Stimulated activated CD4-positive, alpha-beta T cell treated with anti-CD3 and anti-CD28 coated beads, Interleukin-2, amount 100 ng/mL, for 48 hours (primary cell): Measurements from ENCODE around the gene UTP11.
"Not testable (repeated sequence)": the region's sequence is repeated elsewhere in the genome, so short reads cannot be mapped to it uniquely, and the experiment has no call there.

Experiments
- DNase-seq, 2 donors: peaks; one replicate each; pipeline ENCODE4 v3.0.0-alpha.2; 2020

Gene UTP11, protein sequence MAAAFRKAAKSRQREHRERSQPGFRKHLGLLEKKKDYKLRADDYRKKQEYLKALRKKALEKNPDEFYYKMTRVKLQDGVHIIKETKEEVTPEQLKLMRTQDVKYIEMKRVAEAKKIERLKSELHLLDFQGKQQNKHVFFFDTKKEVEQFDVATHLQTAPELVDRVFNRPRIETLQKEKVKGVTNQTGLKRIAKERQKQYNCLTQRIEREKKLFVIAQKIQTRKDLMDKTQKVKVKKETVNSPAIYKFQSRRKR

DNA sequence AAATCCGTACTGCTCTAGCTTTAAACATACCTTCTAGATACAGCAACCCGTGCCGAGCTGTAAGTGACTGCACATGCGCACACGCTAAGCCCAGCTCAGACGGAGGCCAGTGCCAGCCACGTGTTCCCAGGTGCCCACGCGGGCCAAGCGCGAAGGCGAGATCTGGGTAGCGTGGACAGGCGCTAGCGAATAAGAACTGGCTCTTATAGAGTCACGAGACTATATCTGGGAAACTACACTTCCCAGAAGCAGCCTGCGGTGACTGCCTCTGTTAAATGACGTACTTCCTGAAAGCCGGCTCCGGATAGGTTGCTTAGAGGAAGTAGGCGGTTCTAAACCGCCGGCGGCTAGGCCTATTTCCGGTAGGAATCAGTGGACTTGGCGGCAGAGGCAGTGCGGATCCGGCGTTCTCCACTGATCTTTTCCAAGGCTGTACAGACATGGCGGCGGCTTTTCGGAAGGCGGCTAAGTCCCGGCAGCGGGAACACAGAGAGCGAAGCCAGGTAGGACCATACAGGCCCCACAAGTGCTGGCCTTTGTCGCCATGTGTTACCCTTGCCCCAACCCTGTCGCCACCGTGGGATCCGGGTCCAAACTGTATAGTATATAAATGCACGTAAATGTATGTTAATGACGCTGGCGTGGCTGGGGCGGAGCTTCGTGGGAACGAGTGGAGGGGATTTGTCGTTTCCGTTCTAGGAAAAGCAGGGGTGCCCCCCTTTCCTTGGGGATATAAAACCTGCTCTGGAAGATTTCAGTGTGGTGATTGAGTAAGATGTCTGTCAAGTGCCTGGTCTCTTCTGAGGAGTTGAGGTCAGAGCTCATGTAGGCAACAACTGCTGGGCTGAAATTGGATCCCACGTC is at the start of gene UTP11:
Gene UTP11 (plus strand): TSS at position 372 of the 864 bp plus-strand sequence. CDS start 69 bp downstream, at position 441.
- DNase-seq, result peak; percentile 80

DNA sequence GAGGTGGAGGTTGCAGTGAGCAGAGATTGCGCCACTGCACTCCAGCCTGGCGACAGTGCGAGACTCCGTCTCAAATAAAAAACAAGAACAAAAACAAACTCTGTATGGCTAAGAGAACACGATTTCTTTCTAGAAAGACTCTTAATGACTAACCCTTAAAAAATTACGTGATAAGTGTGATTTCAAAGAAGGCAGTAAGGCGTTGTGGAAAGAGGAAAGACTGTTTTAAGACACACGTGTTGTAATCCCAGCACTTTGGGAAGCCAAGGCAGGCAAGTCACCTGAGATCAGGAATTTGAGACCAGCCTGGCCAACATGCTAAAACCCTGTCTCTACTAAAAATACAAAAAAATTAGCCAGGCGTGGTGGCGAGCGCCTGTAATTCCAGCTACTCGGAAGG is 48.4 kb upstream of the UTP11 start:
- DNase-seq, result not testable (repeated sequence)

DNA sequence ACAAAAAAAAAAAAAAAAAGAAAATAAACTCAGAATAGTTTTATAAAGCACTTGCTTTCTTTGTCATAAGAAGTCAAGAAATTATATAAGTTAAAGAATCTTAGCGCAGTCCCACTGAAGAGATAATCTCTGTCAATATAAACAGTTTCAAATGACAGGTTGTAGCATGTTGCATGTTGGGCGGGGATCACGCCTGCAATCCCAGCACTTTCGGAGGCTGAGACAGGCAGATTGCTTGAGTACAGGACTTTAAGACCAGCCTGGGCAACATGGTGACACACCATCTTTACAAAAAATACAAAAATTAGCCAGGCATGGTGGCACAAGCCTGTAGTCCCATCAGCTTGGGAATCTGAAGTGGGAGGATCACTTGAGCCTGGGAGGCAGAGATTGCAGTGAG is 47.2 kb upstream of the UTP11 start:
- DNase-seq, result no peak

GRCh38 chr1:37973684-37974083 is 38.9 kb upstream of the UTP11 start:
- not testable (repeated sequence) for DNase-seq

- no peak for DNase-seq
Observed at GRCh38 chr1:37974567-37974966, 38.0 kb upstream of the UTP11 start.

DNA sequence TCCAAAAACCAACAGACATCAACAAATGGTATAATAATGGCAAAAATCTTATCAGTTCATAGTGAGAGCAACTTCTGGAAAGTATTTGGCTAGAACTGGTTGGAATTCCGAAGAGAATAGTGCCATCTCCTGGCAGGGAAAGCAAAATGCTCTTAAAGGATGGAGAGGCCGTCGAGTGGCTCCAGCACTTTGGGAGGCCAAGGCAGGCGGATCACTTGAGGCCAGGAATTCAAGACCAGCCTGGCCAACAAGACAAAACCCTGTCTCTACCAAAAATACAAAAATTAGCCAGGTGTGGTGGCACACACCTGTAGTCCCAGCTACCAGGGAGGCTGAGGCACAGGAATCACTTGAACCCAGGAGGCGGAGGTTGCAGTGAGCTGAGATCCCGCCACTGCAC is 37.5 kb upstream of the UTP11 start:
- not testable (repeated sequence) for DNase-seq

DNA sequence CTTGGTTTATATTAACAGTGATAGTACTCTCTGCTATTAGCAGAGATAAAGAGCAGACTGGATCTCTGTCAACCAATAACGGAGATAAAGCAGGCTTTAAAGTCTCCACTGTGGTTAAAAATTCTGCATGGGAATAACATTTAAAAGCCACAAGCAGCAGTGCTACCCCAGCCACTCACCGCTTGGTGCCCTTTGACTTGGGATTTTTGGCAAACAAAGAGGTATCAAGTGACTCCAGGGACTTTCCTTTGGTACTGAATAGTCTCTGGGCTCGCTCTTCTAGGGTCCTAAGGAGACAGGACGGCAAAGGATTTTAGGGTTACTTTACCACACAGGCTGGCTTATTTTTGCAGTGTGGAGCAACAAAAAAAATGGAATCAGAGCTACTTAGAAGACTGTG is 34.0 kb upstream of the UTP11 start:
- DNase-seq, result no peak

DNA sequence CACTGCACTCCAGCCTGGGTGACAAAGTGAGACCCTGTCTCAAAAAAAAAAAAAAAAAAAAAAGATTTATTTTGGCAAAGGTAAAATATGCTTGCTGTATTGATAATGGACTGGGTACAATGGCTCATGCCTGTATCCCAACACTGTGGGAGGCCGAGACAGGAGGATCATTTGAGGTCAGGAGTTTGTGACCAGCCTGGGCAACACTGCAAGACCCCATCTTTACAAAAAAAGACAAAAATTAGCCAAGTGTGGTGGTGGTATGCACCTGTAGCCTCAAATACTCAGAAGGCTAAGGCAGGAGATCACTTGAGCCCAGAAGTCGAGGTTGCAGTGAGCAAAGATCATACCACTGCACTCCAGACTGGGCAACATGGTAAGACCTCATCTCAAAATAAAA is 29.0 kb upstream of the UTP11 start:
- DNase-seq, result no peak

DNA sequence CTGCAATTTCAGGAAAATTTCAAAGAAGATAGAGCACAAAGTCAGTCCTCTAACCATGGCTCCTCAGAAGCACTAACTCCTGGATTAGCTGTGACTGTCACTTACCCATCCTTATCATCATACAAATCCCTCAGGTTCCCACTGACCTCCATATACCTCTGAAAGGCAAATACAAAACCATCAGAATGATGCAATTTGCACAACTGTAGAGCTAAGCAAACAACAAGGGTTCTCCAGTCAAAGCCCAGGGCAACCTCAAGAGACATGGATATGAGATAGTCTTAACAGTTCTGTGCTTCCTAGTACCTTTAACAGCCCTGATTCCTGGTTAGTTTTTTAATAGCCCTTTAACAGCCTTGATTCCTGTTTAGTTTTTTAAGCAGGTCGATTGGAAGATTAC is 24.9 kb upstream of the UTP11 start:
- DNase-seq, result no peak

- DNase-seq, result no peak
Observed at GRCh38 chr1:37989361-37989930, 23.1 kb upstream of the UTP11 start.

DNA sequence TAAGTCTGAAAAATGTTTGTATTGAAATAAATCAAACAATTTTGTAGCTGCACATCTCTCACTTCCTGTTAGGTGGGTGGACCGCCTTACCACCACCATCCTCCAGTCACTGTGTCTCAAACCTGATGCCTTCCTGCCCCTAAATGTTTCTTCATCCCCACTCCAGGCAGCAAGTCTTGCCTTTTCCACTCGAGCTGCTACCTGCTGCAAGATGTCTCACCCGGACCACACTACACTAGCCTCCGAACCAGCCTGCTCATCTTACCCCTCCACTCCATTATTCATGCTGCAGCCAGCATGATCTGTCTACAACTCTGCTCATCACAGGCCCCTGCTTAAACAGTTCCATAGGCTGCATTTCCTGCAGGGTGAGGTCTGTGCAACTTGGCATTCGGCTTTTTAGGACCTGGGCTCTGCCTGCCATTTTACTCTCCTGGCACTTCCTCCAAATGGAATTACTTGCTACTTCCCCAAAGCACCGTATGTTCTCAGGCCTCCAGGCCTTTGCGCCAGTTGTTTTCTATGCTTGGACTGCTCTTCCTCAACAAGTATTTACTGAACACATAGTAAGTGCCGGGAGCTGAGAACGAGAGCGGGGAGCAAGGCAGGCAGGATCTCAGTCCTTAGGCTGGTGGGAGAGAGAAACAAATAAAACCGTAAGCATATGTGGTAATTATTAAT is 17.5 kb upstream of the UTP11 start:
- DNase-seq, result no peak

- no peak for DNase-seq
Observed at GRCh38 chr1:37995751-37996345, 16.7 kb upstream of the UTP11 start.

DNA sequence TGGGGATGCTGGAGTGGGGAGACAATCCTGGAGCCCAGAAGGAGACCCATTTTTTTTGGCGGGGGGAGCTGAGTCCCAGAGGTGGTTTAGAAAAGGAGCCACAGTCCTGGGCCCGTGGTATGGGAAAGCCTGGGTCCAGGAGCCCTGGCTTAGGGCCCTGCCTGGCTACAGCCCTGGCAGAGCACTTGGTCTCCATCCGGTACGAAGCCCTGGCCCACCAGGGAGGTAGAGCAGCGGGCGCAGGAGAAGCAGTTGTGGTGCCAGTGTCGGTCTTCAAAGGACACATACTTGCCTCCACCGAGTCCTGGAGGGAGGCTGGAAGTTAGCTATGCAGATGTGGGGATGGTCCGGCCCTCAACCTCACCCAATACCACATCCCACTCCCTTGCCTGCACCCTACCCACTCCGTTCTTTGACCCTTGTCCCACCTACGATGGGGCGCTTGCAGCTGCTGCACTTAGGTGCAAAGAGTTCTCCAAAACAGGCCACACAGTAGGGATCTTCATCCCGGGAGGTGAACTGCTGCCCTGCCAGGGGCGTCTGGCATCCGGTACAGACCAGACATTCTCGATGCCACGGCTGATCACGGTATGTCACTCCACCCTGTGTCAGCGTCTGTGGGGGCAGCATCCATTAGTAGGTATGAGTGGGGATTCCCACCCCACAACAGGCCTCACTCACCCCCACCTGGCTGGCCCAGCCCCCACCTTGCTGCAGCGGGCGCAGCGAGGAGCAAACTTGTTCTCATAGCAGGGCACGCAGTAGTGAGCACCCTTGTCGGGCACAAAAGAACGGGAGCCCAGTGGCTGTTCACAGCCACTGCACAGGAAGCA is 15.1 kb upstream of the UTP11 start:
- DNase-seq, result no peak

DNA sequence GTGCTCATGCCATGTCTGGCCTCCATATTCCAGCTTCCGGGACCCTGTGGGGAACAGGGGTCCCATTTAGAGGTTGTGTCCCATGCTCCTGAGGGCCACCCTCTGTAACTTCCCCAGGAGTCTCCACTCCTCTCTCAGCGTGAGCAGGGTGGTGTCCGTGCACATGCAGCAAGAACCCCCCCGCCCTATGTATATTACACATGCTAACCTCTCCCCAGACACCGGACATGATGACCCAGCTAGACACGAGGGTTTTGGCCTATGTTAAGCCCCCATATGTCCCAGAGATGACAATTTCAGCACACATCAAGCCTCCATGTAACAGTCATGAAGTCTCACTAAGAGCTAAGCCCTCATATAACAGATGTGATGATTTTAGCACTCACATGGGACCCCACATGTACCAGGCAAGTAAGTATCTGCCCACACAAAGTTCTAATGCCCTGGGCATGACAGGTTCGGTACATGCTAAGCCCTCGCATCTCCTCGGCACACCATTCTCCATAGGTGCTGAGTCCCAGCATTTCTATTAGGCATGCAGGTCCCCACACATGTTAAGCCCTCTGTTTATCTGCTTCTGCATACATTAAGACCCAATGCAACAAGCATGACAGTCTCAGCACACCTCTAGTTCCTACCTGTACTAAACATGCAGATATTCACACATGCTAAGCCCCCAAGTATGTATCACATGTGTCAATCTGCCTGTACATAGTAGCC is 14.3 kb upstream of the UTP11 start:
- no peak for DNase-seq

- DNase-seq, result no peak
Observed at GRCh38 chr1:37998913-37999429, 13.6 kb upstream of the UTP11 start.

- DNase-seq, result no peak
Observed at GRCh38 chr1:37999430-38000232, 12.9 kb upstream of the UTP11 start.

DNA sequence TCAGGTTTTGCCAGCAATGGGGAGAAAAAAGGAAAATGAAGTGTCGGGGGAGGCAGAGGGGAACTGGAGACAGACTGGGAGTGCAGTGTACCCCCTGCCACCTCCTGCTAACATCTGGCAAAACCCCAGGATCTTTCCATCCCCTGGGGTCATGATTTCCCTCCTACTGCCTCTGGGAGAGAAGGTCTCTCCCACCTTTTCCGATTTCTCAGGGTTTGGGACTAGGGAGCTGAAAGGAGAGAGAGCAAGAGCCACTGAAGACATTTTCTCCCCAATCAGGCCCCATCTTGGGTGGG is 12.4 kb upstream of the UTP11 start:
- no peak for DNase-seq

DNA sequence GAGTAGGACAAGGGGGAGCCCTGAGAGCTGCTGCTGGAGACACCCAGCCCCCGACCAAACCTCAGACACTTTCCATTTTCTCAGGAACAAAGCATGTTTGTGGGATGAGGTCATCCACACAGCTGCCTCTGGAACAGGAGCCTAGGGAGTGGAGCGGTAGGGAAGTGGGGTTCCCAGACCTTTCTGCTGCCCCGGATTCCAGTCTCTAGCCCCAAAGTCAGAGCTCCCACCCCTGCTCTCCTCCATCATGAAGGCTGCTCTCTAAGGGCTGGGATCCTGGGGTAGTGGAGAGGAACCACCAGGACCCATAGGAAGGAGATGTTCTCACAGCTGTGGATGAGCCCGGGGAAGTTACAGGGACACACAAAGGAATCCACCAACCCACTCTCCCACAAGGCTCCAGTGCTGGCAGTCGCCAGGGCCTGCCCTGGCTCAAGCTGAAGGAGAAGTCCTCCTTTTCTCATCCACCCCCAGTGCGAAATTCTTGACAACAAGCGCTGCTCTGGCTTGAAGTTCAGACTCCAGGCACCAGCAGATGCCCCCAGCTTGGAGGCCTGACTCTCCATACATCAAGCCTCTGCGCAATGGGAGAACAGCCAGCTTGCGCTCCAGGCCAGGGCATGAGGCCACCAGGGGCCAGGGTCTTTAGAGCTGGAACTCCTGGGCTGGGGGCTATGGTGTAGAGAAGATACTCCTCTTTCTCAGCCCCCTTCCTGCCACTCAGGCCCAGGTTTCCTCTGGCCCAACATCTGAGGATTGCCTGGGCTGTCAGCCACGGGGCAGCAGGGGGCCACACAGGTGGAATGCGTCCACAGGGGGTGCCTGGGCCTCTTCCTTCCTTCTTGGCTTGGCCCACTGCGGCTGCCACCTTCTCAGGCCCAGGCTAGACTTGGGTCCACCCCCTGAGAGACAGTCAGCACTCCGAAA is 11.7 kb upstream of the UTP11 start:
- no peak for DNase-seq
